GM18505 (cell line): ENCODE results near the gene RNF186.

ENCODE experiments used
- ATAC-seq: cut with Tn5 transposase; IDR thresholded peaks from one replicate; pipeline ENCODE4 v1.9.1; 2021; ENCODE audit not compliant: unreplicated experiment
- POLR2A ChIP-seq: IDR thresholded peaks from 4 replicates; pipeline ENCODE4 v1.6.1; 2011; ENCODE audit warnings: borderline replicate concordance; ENCODE audit not compliant: insufficient read depth, insufficient read length; ENCODE audit errors: extremely low read depth

RNF186 gene

DNA sequence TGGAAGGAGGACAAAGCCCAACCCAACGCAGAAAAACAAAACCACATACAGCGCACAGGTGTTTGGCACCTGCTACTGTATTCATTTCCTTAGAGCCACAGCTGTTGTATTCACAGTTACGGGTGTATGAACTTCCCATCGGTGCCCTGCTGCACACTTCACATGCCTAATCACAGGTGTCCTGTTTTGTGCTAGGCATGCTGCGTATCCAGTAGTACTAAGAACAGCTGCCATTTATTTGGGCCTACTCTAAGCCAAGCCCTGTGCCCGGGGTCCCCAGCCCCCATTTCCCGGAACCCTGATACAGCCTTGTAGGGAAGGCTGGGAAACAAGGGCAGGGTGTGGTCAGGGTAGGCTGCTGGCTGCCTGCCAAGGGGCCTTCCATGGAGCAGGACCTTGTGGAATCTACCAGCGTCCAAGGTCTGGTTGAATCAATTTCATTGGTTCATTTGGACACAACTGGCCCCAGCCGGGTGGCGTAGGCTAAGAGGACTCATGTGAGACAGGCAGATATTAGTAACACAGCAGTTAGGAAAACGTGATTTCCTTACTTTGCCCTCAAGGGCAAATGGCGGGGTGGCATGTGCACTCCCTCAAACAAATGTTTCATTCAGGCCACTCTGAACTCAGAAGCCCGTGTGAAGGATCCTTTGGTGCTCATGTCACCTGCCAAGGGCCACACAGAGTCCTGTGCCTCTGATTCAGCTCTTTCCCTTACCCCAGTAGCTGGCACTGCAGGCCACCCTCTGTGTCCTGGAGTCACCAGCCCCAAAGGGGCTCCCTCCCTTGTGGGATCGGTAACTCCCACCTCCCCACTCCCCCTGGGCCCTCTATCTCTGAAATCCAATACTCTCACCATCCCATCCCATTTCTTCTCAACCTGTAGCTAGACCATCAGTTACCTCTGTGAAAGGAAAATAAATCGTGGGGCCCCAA, 986 bp upstream of the RNF186 start:
- ATAC-seq, result no peak
- TF ChIP-seq POLR2A, result no peak

DNA sequence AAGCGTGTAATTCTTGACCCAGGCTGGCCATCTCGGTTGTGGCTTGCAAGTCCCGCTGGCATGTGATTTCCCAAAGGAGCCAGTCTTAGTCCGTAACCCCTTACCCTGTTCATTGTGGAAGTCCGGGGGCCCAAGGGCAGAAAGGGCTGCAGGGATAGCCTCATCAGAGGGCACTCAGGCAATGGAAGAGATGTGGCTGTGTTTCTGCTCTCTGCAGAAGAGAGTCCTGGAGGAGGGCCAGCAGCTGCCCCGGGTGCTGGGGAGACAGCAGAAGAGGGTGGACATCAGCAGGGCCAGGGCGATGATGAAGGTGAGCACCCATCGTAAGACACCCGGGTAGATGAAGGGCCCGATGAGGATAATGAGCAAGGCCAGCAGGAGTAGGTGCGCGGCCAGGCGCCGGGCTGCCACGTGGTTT, 830 bp downstream of the RNF186 start:
- TF ChIP-seq POLR2A, result no peak

DNA sequence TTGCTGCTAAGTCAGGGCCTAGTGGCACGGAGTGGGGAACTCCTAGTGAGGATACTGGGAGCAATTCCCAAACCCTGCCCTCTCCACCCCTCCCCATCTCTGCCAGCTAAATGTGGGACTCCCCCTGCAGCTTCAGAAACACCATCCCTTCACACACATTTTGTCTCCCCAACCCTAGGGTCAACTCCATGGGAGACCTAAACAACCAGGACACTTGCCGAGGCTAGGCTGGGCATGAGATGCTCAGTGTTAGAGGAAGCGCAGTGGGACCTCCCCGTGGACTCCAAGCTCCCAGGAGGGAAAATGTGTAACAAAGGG, 1.5 kb downstream of the RNF186 start:
- TF ChIP-seq POLR2A, result no peak
- ATAC-seq, result no peak

More for the DNA sequence above, 830 bp downstream of the RNF186 start:
- ATAC-seq, result no peak

DNA sequence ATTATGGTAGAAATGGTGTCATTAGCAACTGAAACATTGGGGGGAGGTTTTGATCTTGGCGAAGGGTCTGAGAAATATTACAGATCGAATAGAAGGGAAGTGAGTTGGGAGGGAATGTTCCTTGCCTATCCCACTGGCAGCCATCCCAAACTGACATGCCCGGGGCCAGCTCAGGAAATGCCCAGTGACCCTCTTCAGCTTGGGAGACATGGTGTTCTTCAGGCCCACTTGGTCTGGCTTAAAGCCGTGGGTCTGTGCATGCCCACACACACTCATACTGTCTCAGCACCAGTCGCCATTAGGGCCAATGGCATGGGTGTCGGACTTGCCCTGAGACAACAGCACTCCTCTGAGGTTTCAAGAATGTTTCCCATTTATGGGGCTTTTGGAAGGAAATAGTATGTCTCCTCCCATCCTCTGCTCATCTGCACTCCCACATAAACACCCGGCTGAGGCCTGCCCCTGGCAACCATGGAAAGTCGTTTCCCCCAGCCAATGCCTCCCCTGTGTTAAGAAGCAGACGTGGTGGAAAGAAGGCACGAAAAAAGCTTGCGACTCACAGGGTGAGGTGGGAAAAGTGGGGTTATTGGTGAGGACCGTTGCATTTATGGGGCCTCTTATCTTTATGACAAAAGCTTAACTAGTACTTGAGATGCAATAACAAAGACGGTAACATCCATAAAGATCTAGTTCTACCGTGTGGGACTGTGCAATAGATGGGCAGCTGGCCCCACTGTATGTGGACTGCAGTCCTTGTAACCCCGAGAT, 2.0 kb downstream of the RNF186 start:
- no peak for ATAC-seq
- TF ChIP-seq POLR2A, result no peak

DNA sequence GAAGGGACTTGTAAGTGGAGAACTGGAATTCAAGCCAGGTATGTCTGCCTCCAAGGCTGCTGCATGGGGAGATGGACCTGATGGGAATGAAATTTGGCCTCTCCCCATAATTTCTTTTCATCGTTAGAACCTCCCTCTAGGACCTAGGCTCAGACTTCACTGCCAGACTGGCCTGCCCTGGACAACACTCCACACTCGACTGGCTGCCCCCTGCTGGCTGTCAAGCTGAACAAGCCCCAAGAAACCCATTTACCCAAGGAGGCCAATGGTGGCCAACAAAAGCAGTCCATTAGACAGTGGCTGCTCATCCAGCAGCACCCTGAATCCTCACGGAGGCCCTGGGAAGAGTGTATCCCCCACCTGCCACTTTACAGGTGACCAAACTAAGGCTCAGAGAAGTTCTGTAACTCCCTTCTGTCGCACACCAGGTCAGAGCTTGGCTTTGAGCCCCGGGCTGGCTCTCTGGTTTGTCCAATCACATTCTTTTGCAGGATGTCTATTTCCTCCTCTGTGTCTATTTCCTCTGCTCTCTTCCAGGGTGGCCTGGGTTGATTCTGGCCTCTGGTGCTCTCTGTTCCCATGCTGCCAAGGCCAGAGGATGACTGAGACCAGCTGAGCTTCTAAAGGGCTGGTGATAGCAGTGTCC, 3.8 kb downstream of the RNF186 start:
- TF ChIP-seq POLR2A, result no peak

DNA sequence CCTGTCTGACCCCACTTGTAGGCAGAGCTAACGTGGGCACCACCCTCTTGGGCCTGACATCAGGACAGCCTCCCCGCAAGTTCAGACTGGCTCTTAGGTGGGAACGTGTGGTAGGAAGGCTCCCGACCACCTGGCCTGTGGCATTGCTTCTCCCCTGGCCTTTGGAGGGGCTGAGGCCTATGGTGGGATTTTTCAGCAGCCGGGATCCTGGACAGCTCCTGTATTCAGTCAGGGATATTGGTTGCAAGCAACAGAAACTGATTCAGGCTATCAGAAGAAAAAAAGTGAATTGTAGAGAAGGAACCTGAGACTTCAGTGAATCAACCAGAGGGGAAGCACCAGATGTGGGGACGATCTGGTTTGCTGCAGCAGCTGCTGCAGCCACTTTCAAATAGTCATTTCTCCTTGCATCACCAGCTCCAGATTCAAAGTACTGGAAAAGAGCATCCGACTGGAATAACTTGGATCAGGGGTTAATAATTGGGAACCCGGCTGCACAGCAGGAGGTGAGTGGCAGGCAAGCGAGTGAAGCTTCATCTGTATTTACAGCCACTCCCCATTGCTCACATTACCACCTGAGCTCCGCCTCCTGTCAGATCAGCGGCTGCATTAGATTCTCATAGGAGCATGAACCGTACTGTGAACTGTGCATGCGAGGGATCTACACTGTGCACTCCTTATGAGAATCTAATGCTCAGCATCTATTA, 5.9 kb downstream of the RNF186 start:
- no peak for ATAC-seq
- TF ChIP-seq POLR2A, result no peak

More for the DNA sequence above, 3.8 kb downstream of the RNF186 start:
- no peak for ATAC-seq

DNA sequence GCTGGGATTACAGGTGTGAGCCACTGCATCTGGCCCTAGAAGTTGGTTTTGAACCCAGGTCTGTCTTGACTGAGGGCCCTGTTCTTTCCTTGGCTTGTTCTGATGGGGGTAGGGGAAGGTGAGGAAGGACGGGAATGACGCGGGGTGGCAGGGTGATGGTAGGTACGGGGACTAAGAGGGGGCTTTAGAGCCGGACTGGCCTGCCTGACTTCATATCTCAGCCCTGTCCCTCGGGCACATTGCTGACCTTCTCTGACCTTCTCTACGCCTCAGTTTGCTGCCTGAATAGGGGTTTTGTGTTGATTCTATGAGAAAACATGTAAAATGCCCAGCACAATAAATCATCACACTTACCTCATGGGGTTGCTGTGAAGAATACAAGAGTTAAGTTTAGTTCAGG, 6.7 kb downstream of the RNF186 start:
- no peak for ATAC-seq
- TF ChIP-seq POLR2A, result no peak

DNA sequence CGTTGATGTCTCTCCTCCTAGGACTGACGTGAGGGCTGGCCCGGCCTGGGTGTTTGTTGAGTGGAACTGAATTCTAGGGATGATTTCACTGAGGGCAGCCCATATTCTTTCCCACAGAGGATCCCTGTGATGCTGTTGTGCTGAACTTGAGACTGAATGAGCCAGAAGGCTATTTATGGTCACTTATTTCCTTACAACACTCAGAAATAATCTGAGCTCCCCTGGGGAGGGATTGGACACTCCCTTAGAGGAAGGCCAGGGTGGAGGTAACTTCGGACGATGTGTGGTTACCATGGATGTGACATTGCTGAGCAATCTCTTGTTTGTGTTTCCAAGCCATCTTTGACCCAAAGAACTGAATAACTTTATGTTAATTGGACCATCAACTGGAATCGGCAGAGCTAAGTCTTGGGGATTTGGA, 10.2 kb downstream of the RNF186 start:
- no peak for ATAC-seq

DNA sequence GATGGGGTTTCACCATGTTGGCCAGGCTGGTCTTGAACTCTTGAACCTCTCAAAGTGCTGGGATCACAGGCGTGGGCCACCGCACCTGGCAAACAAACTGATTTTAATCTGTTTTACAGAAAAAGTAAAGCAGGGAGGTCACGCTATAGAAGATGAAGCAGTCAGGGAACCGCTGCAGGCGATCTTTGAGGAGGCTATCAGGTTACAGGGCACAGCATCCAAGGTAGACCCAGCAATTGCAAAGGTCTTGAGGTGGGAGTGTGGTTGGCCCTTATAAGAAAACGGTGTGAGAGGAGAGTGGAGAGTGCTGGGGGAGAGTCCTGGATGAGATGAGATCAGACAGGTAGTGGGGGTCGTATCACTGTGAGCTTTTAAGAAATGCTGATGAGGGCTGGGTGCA, 12.8 kb downstream of the RNF186 start:
- TF ChIP-seq POLR2A, result no peak

More for the DNA sequence above, 10.2 kb downstream of the RNF186 start:
- TF ChIP-seq POLR2A, result no peak

DNA sequence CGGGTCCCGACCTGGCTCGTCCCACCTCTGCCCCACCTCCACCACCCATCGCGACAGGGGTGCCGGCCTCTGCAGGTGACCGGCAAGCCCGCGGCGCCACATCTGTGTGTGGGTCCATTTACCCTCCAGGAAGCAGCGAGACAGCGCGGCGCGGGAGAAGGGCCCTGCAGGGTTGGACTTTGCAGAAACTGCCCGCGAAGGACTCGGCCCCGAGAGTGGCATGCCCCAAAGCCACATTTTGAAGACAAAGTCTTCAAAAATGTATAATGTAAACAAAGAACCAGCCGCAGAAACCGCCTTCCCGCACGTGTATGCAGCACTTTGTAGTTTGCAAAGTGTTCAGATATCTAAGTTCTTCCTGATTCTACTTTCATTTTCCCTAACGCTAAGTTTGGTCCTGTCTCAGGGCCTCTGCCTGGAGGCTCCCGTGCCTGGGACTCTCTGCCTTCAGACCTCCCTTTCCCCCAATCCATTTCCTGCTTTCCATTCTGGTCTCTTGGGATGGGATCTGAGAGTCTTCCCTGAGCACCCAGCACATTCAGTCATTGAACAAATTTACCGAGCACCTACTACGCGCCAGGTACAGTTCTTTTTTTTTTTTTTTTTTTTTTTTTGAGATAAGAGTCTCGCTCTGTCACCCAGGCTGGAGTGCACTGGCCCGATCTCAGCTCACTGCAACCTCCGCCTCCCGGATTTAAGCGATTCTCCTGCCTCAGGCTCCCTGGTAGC, 14.8 kb downstream of the RNF186 start:
- peak; percentile 7 for ATAC-seq

More for the DNA sequence above, 12.8 kb downstream of the RNF186 start:
- ATAC-seq, result no peak

DNA sequence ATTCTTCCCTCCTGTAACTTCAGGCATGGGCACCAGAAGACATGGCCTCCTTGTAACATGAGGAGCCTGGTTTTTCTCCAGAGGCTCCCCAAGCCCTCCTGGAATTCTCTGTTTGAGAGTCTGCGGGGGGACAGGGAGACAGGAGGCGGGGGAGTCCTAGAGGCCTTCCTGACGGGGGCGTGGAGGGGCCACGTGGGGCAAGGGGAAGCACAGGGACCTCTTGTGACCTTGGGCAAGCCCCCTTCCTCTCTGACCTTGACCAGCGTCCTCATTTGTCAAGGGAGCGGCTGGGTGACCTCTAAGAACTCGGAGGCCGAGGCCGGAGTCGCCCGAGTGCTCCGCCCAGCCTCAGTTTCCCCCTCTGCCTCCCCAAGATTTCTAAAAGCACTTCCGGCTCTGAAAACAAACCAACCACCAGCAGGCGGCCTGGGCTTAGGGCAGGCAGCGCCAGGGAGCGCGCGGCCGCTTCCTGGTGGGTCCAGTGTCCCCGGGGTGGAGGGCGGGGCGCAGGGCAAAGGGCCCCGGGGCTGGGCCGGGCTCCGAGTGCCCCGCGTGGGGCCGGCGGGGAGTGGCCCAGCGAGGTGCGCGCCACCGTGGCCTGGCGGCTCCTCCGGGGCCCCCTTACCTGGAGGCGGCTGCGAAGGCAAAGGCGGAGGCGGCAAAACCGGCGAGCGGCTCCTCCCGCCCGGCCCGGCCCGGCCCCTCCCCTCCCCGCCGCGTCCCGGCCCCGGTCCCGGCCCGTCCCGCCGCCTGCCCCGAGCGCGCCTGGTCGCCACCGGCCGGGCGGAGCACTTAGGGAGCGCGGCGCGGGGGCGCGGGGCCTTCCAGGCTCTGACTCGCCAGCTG, 15.6 kb downstream of the RNF186 start, which contains the start of gene TMCO4:
Gene TMCO4 (minus strand): TSS at position 687 of the 846 bp plus-strand sequence. CDS start 19,158 bp downstream, outside the sequence.
- ATAC-seq, result peak; percentile 61
- peak; percentile 60 for TF ChIP-seq POLR2A

More for the DNA sequence above, 14.8 kb downstream of the RNF186 start:
- TF ChIP-seq POLR2A, result peak; percentile 1
